Liver (tissue), 9 donors: ENCODE data around the gene ADCY3. TPM values are rescaled to one million over a fixed set of nuclear protein-coding genes. Genes with fewer than 3 reads are reported as not detected.

Source experiments
- DNase-seq: peaks from one replicate; pipeline ENCODE4 v3.0.0-alpha.2; 2017; ENCODE audit warnings: low spot score
- H3K27ac ChIP-seq, 2 donors: one replicate each; pipeline ENCODE4 v1.7.0; 2013; ENCODE audit warnings: inconsistent platforms in 2 of 2, low read length in 2 of 2, control low read depth in 1 of 2, low read depth in 1 of 2, mild to moderate bottlenecking in 1 of 2
- H3K27me3 ChIP-seq, 4 donors: one replicate each; pipeline versions ENCODE4 v1.6.1 to v1.7.0; 2013; ENCODE audit warnings: low read length in 3 of 4, inconsistent platforms in 1 of 4, mild to moderate bottlenecking in 1 of 4, moderate library complexity in 1 of 4; ENCODE audit not compliant: control insufficient read depth in 4 of 4, insufficient read depth in 4 of 4
- H3K36me3 ChIP-seq, 4 donors: one replicate each; pipeline versions ENCODE4 v1.6.1 to v1.7.0; 2013; ENCODE audit warnings: low read length in 3 of 4, mild to moderate bottlenecking in 3 of 4, low read depth in 1 of 4, moderate library complexity in 1 of 4; ENCODE audit not compliant: control insufficient read depth in 4 of 4, insufficient read depth in 3 of 4
- H3K4me1 ChIP-seq, 4 donors: one replicate each; pipeline versions ENCODE4 v1.6.1 to v1.7.0; 2013; ENCODE audit warnings: low read length in 3 of 4, mild to moderate bottlenecking in 3 of 4, moderate library complexity in 1 of 4; ENCODE audit not compliant: control insufficient read depth in 4 of 4, insufficient read depth in 4 of 4
- H3K4me3 ChIP-seq, 3 donors: one replicate each; pipeline versions ENCODE4 v1.6.1 to v1.7.0; 2013; ENCODE audit warnings: low read length in 3 of 3, control low read depth in 1 of 3, low read depth in 1 of 3, mild to moderate bottlenecking in 1 of 3
- H3K9ac ChIP-seq, 2 donors: one replicate each; pipeline ENCODE4 v1.7.0; 2013; ENCODE audit warnings: low read length in 2 of 2, mild to moderate bottlenecking in 2 of 2, moderate library complexity in 2 of 2, control low read depth in 1 of 2, low read depth in 1 of 2
- H3K9me3 ChIP-seq, 4 donors: one replicate each; pipeline versions ENCODE4 v1.6.1 to v1.7.0; 2013; ENCODE audit warnings: low read length in 3 of 4; ENCODE audit not compliant: control insufficient read depth in 4 of 4
- ATF3 ChIP-seq: IDR thresholded peaks from 2 replicates; pipeline ENCODE4 v1.6.1; 2016; ENCODE audit warnings: antibody characterized with exemption
- CTCF ChIP-seq: fragments of 150-350 bp; IDR thresholded peaks from 2 replicates; pipeline ENCODE4 v1.5.1; 2017; ENCODE audit warnings: improper control_type of control experiment, low read depth, low read length; ENCODE audit not compliant: missing input control
- EGR1 ChIP-seq, 2 donors: IDR thresholded peaks; 2 replicates each; pipeline ENCODE4 v1.6.1; 2016 to 2018; ENCODE audit warnings: antibody characterized with exemption in 2 of 2, low read depth in 2 of 2
- FOXA1 ChIP-seq: IDR thresholded peaks from 2 replicates; pipeline ENCODE4 v1.6.1; 2016; ENCODE audit warnings: antibody characterized with exemption
- FOXA2 ChIP-seq: IDR thresholded peaks from 2 replicates; pipeline ENCODE4 v1.6.1; 2016; ENCODE audit warnings: antibody characterized with exemption
- GABPA ChIP-seq, 2 donors: IDR thresholded peaks in 1 of 2; conservative IDR thresholded peaks in 1 of 2; 2 replicates each; pipeline ENCODE4 v1.6.1; 2016; ENCODE audit warnings: antibody characterized with exemption in 2 of 2, mild to moderate bottlenecking in 1 of 2, moderate library complexity in 1 of 2
- HNF4A ChIP-seq, 2 donors: conservative IDR thresholded peaks; 2 replicates each; pipeline ENCODE4 v1.6.1; 2016; ENCODE audit warnings: antibody characterized with exemption in 2 of 2, mild to moderate bottlenecking in 2 of 2
- HNF4G ChIP-seq: IDR thresholded peaks from 2 replicates; pipeline ENCODE4 v1.6.1; 2016; ENCODE audit warnings: antibody characterized with exemption
- JUND ChIP-seq, 2 donors: IDR thresholded peaks; 2 replicates each; pipeline ENCODE4 v1.6.1; 2016; ENCODE audit warnings: antibody characterized with exemption in 2 of 2
- MAX ChIP-seq: IDR thresholded peaks from 2 replicates; pipeline ENCODE4 v1.6.1; 2016; ENCODE audit warnings: antibody characterized with exemption
- NR2F2 ChIP-seq: IDR thresholded peaks from 2 replicates; pipeline ENCODE4 v1.6.1; 2016; ENCODE audit warnings: antibody characterized with exemption
- RAD21 ChIP-seq, 2 donors: IDR thresholded peaks; 2 replicates each; pipeline ENCODE4 v1.6.1; 2016; ENCODE audit warnings: antibody characterized with exemption in 2 of 2, mild to moderate bottlenecking in 2 of 2
- RXRA ChIP-seq, 2 donors: IDR thresholded peaks; 2 replicates each; pipeline ENCODE4 v1.6.1; 2017 to 2018; ENCODE audit warnings: antibody characterized with exemption in 2 of 2, mild to moderate bottlenecking in 1 of 2
- SP1 ChIP-seq: IDR thresholded peaks from 2 replicates; pipeline ENCODE4 v1.6.1; 2018; ENCODE audit warnings: antibody characterized with exemption, mild to moderate bottlenecking
- TAF1 ChIP-seq: conservative IDR thresholded peaks from 2 replicates; pipeline ENCODE4 v1.6.1; 2016; ENCODE audit warnings: antibody characterized with exemption, mild to moderate bottlenecking
- YY1 ChIP-seq: IDR thresholded peaks from 2 replicates; pipeline ENCODE4 v1.6.1; 2016; ENCODE audit warnings: antibody characterized with exemption, mild to moderate bottlenecking
- ZBTB33 ChIP-seq: IDR thresholded peaks from 2 replicates; pipeline ENCODE4 v1.6.1; 2016; ENCODE audit warnings: antibody characterized with exemption
- WGBS: extraction: QIAGEN DNeasy Blood & Tissue Kit; methylation state at CpG from one replicate; pipeline ENCODE4 v1.1.7; 2013; 5-methylcytosine and 5-hydroxymethylcytosine counted together
- polyA plus RNA-seq, 2 donors: library from polyadenylated mRNA; stranded (reverse) in 1 of 2; unstranded in 1 of 2; fragments of 200-250 nt in 1 of 2; fragments of >200 nt in 1 of 2; fragmentation: Nextera tagmentation in 1 of 2; extraction: Ambion mirVana in 1 of 2; gene quantifications; one replicate each; pipeline versions ENCODE4 v1.2.1 to v1.2.3, GENCODE V29; 2013 to 2015
- total RNA-seq, 2 donors: library from RNA; depleted of rRNA; stranded (reverse); fragments of >200 nt; gene quantifications; one replicate each; pipeline ENCODE4 v1.2.3, GENCODE V29; 2014
- donor health status: healthy.
- donor health status: healthy.
- donor health status: healthy.
- donor health status: healthy.
- donor health status: healthy.

Gene ADCY3
- total and polyA plus RNA-seq, 4 donors, result 0.99 to 8.4 (median 6.4) TPM

- Histone ChIP-seq H3K9me3 (no peaks in the 10 kb centered on the region), H3K9ac (no peak overlapping the region), H3K36me3 (no peaks in the 10 kb centered on the region), H3K4me1 (peaks cover 0 to 2% (median 0%) of the 10 kb centered on the region in 4 donors), H3K27me3 (no peaks in the 10 kb centered on the region), H3K4me3 (no peak overlapping the region), H3K27ac (no peak overlapping the region)
- no peak for TF ChIP-seq JUND (IDR thresholded peaks at IDR 0.05)
- TF ChIP-seq ZBTB33, result no peak
- no peak for TF ChIP-seq EGR1 (IDR thresholded peaks at IDR 0.05; ENCODE audit: low read depth in 2 of 2)
- TF ChIP-seq MAX, result no peak
- no peak for TF ChIP-seq FOXA2
- TF ChIP-seq HNF4A (conservative IDR thresholded peaks at IDR 0.05), result no peak
- TF ChIP-seq FOXA1, result no peak
- TF ChIP-seq ATF3, result no peak
- TF ChIP-seq HNF4G, result no peak
- no peak for TF ChIP-seq YY1
- TF ChIP-seq GABPA (IDR thresholded peaks at IDR 0.05 in 1 of 2, conservative IDR thresholded peaks at IDR 0.05 in 1 of 2), result no peak
- no peak for TF ChIP-seq TAF1
- no peak for TF ChIP-seq NR2F2
- no peak for TF ChIP-seq RXRA (IDR thresholded peaks at IDR 0.05)
- TF ChIP-seq SP1, result no peak
- TF ChIP-seq CTCF, result no peak
- TF ChIP-seq RAD21 (IDR thresholded peaks at IDR 0.05), result no peak
- 81% methylated on average over 17 of the region's 17 CpGs for WGBS
- DNase-seq, result no peak
Measured at GRCh38 chr2:24828238-24828996, 91.6 kb downstream of the ADCY3 start.

GRCh38 chr2:24827321-24828237 is 92.5 kb downstream of the ADCY3 start:
- Histone ChIP-seq H3K36me3 (no peaks in the 10 kb centered on the region), H3K4me1 (peaks cover 0 to 2% (median 0%) of the 10 kb centered on the region in 4 donors), H3K27ac (no peak overlapping the region), H3K4me3 (no peak overlapping the region), H3K27me3 (no peaks in the 10 kb centered on the region), H3K9ac (no peak overlapping the region), H3K9me3 (no peaks in the 10 kb centered on the region)
- peak; percentile 72 for DNase-seq
- TF ChIP-seq RAD21 (IDR thresholded peaks at IDR 0.05), result peak; percentile 97 to 98
- TF ChIP-seq MAX, result no peak
- TF ChIP-seq TAF1, result no peak
- TF ChIP-seq JUND (IDR thresholded peaks at IDR 0.05), result no peak
- TF ChIP-seq CTCF, result peak; percentile 97
- no peak for TF ChIP-seq NR2F2
- 34% methylated on average over 30 of the region's 30 CpGs for WGBS
